Measurements from ENCODE around the gene PRKAG2.

PRKAG2 gene

DNA sequence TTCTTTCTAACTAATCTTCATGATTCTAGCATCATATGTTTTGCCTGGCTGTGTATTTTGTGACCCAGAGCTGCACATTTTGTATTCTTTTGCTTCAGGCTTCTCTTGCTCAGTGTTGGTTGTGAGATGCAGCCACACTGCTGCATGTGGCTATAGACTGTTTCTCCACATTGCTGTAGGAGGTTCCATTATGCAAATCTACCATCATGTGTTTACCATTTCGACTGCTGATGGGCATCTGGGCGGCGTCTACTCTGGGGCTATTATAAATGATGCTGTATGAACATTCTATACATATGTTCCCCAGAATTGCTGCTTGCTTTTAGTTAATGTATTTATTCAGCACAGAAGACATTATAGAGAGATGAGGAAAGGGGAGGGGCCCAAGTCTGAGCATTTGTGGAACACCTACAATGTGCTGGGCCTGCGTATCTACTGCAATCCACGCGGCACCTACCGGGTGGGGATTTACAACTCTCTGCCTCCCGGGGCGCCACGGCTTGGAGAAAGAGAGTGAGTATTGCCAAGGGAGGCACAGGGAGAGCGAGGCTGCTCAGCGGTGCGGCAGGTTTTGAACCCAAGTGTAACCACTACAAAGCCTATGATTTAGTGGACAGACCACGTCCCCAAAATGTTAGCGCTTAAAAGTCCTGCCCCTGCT lies 172.5 kb downstream of the PRKAG2 start:
- no peak for DNase-seq

DNA sequence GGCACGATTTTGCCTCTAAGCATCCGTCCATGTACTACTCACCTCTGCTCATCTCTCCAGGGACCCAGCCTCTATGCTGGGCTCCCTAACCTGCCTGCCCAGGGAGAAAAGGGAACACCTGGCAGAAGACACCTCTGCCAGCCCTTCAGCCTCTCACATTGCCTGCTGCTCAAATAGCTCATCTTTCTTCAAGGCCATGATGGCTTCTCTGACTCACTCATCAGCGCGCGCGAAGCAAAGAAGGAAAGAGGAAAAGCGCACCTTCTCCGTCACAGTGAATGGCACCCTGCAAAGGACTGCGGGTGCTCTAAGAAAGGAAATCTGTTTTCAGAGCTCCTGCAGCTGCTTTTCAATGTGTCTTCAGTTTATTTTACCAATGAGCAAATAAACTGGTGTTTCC lies 174.0 kb downstream of the PRKAG2 start:
- DNase-seq = no peak

DNA sequence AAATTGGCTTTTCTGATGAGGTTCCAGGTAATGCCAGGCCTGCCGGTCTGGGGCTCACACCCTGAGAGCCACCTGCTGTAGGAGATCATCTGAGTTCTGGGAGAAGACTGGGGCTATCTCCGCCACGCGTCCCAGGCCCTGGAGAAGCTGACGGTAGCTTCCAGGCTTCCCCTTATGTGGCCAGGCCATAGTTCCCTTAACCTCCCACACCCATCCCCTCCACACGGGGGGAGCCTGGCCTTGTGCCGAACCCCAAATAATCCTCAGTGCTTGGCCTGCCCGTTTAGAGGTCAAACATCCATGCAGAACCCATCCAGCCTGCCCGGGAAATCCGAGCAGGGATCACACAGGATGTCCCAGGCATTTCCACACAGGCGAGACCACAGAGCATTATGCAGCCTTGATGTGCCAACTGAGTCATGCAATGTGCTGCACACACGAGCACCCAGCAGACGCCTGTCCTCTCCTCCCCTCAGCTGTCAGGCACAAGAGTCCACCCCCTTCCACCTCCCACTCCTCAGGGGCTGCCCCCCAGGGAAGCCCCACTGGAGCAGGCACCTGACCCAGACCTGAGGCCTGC lies 176.2 kb downstream of the PRKAG2 start:
- no peak for DNase-seq

- no peak for DNase-seq
Measured at GRCh38 chr7:151699928-151700319, 177.0 kb downstream of the PRKAG2 start.

- peak; percentile 92 for DNase-seq
Measured at GRCh38 chr7:151699147-151699927, 177.6 kb downstream of the PRKAG2 start.

DNA sequence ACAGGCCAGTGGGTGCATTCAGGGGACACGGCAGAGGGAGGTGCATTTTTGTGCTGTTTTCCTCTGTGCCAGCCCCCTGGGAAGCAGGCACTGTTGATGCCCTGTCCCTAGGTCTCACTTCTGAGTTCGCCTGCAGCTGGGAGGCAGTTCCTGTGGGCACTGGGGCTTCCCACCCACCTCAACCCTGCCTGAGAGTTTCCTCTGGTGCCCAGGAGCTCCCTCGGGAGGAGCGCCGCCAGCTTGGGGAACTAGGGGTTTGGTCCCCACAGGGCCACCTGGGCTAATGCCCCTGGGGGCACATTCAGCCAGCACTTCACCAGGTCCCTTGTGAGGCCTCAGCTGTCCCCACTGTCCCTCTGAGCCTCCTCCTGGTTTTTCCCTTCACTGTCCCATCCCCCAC lies 179.0 kb downstream of the PRKAG2 start:
- DNase-seq = no peak

- DNase-seq = no peak
Measured at GRCh38 chr7:151697515-151697895, 179.4 kb downstream of the PRKAG2 start.

GRCh38 chr7:151696721-151697514 lies 180.0 kb downstream of the PRKAG2 start:
- no peak for DNase-seq

- no peak for DNase-seq
Measured at GRCh38 chr7:151695951-151696541, 180.9 kb downstream of the PRKAG2 start.

GRCh38 chr7:151694828-151695580 lies 181.9 kb downstream of the PRKAG2 start:
- no peak for DNase-seq

DNA sequence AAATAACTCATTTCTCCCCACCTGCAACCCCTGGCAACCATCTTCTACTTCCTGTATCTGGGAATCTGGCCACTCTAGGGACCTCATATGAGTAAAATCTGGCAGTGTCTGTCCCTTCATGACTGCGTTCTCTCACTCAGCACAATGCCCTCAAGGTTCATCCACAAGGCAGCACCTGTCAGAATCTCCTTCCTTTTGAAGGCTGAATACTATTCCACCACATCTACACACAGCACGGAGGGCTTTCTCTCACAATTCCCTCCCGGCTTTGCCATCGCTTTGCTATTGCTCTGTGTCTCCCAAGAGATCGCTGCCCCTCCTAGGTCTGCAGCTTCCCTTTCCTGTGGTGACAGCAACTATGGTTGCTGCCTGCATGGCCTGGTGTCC lies 182.5 kb downstream of the PRKAG2 start:
- no peak for DNase-seq

- DNase-seq = no peak
Measured at GRCh38 chr7:151693140-151693539, 183.8 kb downstream of the PRKAG2 start.

DNA sequence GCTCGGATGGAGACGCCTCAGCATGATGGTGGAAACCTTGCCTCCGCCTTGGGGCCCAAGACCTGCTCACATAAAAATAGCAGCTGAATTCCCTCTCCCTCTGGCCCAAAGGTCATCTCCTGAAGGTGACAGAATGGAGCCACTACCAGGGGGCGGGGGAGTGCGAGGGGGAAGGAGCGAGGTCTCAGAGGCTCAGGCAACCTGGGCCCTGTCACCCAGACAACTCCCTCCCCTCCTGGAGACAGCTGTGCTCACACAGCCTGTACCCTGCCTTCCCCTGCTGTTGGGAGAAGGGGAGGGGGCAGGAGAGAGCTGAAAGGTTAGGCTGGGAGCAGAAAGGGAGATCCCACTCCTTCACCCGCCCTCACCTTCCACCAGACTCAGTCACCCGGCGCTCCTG lies 184.2 kb downstream of the PRKAG2 start:
- no peak for DNase-seq

- no peak for DNase-seq
Measured at GRCh38 chr7:151691449-151691848, 185.5 kb downstream of the PRKAG2 start.

GRCh38 chr7:151690606-151691005 lies 186.3 kb downstream of the PRKAG2 start:
- no peak for DNase-seq

- DNase-seq = no peak
Measured at GRCh38 chr7:151689196-151689971, 187.5 kb downstream of the PRKAG2 start.

DNA sequence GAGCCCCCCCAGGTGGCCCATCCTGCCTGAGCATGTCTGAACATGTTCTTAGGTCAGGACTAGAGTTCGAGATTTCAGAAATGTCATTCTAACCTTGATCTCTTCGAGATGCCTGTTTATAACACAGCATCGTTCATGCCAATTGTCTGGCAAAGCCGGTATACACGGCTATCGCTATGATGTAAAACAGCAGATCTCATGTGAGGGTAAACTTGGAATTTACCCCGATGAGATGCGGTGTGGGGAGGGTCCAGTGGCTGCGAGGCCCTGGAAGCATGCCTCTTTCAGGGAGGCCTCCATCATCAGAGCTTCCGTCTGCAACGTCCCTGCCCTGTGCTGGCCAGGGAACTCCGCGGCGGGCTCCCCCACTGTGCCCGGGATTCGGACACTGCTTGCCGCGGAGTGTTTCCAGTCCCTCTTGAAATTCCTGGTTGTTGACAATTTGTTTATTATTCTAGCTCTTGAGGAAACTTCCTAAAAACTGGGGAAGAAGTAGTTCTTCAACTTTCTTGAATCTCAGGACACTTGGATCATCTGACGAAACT lies 188.6 kb downstream of the PRKAG2 start:
- no peak for DNase-seq

DNA sequence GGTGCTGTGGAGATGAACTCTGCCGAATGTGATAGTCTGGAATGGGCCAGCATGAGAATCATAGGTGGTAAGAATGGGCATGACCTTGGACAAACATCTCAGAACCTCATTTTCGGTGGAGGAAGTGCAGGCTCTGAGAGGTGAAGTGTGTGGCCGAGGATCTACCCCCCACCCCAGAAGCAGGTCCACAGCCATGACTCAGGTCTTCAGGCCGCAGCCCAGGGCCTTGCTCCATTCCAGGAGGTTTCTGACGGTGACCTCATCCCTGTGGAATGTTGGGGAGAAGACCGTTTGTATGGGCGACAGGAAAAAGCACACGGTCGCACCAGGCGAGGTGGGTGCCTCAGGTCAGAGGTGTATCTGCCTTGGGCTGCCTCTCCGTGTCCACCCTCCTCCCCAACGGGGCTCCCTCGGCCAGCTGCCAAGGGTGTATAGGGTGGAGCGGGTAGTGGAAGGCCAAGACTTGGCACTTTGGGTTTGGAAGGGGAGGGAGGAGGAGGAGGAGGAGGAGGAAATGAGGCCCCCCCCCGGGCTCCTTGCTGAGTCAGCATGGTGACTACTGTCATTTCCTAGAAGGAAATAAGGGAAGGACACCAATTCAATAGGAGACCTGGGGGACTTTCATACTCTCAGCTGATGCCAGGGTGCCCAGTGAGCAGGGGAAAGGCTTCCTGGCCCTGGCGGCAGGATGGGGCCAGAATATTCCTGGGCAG lies 189.2 kb downstream of the PRKAG2 start:
- DNase-seq = peak; percentile 83

DNA sequence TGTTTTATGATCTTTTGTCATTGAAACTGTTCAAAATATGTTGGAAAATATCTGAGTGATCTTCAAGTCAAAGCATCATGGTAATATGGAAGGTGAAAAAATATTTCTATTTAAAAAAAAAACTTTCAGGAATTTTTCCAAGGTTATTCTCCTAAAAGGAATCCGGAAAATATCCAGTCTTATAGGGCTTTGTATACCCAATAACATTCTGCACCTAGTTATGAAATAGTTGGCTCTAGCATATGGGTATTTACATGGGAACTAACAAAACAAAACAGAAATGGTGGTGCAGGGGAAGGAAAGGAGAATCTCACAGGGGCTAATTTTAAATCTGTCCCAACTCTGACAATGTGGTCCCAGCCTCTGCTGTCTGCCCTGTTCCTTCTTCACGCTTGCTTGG lies 190.1 kb downstream of the PRKAG2 start:
- no peak for DNase-seq

GRCh38 chr7:151686016-151686766 lies 190.7 kb downstream of the PRKAG2 start:
- DNase-seq = no peak
